ENCODE data around the gene ARHGAP11B.
"Not testable (repeated sequence)": the region's sequence is repeated elsewhere in the genome, so short reads cannot be mapped to it uniquely, and the experiment has no call there.

The ARHGAP11B gene

GRCh38 chr15:30621342-30621741, 4.6 kb upstream of the ARHGAP11B start:
- H3K27me3 Mint-ChIP-seq (ENCODE audit: insufficient read depth, unreplicated experiment); POLR2A ChIA-PET; H3K36me3 Mint-ChIP-seq (ENCODE audit: insufficient read depth, unreplicated experiment); intact Hi-C loops (cut with micrococcal nuclease); H3K9me3 Mint-ChIP-seq (ENCODE audit: unreplicated experiment); H3K4me1 Mint-ChIP-seq (ENCODE audit: insufficient read depth, unreplicated experiment); BruUV-seq (replicated peaks); CTCF ChIA-PET; H3K4me3 Mint-ChIP-seq (ENCODE audit: unreplicated experiment); H3K27ac Mint-ChIP-seq (ENCODE audit: low read depth, unreplicated experiment): not testable (repeated sequence)
- DNase-seq (ENCODE audit: unreplicated experiment): peak; percentile 47
- peak; percentile 21 for TF ChIP-seq CTCF (IDR thresholded peaks at IDR 0.05; ENCODE audit: unreplicated experiment)

- H3K9me3 Mint-ChIP-seq (ENCODE audit: unreplicated experiment); intact Hi-C loops (cut with micrococcal nuclease); CTCF ChIA-PET; H3K27me3 Mint-ChIP-seq (ENCODE audit: insufficient read depth, unreplicated experiment); BruUV-seq (replicated peaks); H3K4me1 Mint-ChIP-seq (ENCODE audit: insufficient read depth, unreplicated experiment); H3K36me3 Mint-ChIP-seq (ENCODE audit: insufficient read depth, unreplicated experiment): not testable (repeated sequence)
- DNase-seq (ENCODE audit: unreplicated experiment): peak; percentile 22
- H3K27ac Mint-ChIP-seq (ENCODE audit: low read depth, unreplicated experiment): peak overlapping the region; percentile 98
- POLR2A ChIA-PET: interaction anchor here (0.6 to 0.7 kb wide), 2 partner anchors 352 to 366 kb away, joined by 3 read pairs; partner anchors contain the start of gene MTMR10
- peak overlapping the region; percentile 100 for H3K4me3 Mint-ChIP-seq (ENCODE audit: unreplicated experiment)
Measured at GRCh38 chr15:30626194-30626565, 252 bp downstream of the ARHGAP11B start.

- intact Hi-C loops (cut with micrococcal nuclease); H3K9me3 Mint-ChIP-seq (ENCODE audit: unreplicated experiment); H3K36me3 Mint-ChIP-seq (ENCODE audit: insufficient read depth, unreplicated experiment); H3K27me3 Mint-ChIP-seq (ENCODE audit: insufficient read depth, unreplicated experiment); BruUV-seq (replicated peaks); H3K4me1 Mint-ChIP-seq (ENCODE audit: insufficient read depth, unreplicated experiment); CTCF ChIA-PET: not testable (repeated sequence)
- H3K27ac Mint-ChIP-seq (ENCODE audit: low read depth, unreplicated experiment): peak overlapping the region; percentile 98
- peak overlapping the region; percentile 100 for H3K4me3 Mint-ChIP-seq (ENCODE audit: unreplicated experiment)
- peak; percentile 5 for DNase-seq (ENCODE audit: unreplicated experiment)
- POLR2A ChIA-PET: interaction anchor here (0.6 kb wide), 1 partner anchor 352 kb away, joined by 3 read pairs; no protein-coding TSS in a partner anchor
Measured at GRCh38 chr15:30626632-30627031, 704 bp downstream of the ARHGAP11B start.

GRCh38 chr15:30650012-30650929, 24.3 kb downstream of the ARHGAP11B start:
- no TSS peak for BruUV-seq (replicated peaks)
- Mint-ChIP-seq H3K27ac (ENCODE audit: low read depth, unreplicated experiment) (peak overlapping the region; percentile 65), H3K9me3 (ENCODE audit: unreplicated experiment) (no peaks in the 10 kb centered on the region), H3K4me3 (ENCODE audit: unreplicated experiment) (no peak overlapping the region), H3K27me3 (ENCODE audit: insufficient read depth, unreplicated experiment) (no peaks in the 10 kb centered on the region), H3K4me1 (ENCODE audit: insufficient read depth, unreplicated experiment) (peaks cover 15% of the 10 kb centered on the region), H3K36me3 (ENCODE audit: insufficient read depth, unreplicated experiment) (peaks cover 23% of the 10 kb centered on the region)
- CTCF ChIA-PET: interaction anchor here (0.7 kb wide), 1 partner anchor 789 kb away, joined by 4 read pairs; no protein-coding TSS in a partner anchor
- POLR2A ChIA-PET: no interaction called here
- no peak for TF ChIP-seq CTCF (IDR thresholded peaks at IDR 0.05; ENCODE audit: unreplicated experiment)
- intact Hi-C loops (cut with micrococcal nuclease): no loop called here
- DNase-seq (ENCODE audit: unreplicated experiment): peak; percentile 15

- H3K27ac Mint-ChIP-seq (ENCODE audit: low read depth, unreplicated experiment); H3K27me3 Mint-ChIP-seq (ENCODE audit: insufficient read depth, unreplicated experiment); H3K36me3 Mint-ChIP-seq (ENCODE audit: insufficient read depth, unreplicated experiment); H3K9me3 Mint-ChIP-seq (ENCODE audit: unreplicated experiment); BruUV-seq (replicated peaks); POLR2A ChIA-PET; H3K4me3 Mint-ChIP-seq (ENCODE audit: unreplicated experiment); H3K4me1 Mint-ChIP-seq (ENCODE audit: insufficient read depth, unreplicated experiment): not testable (repeated sequence)
- CTCF ChIA-PET: interaction anchor here (0.6 to 1.6 kb wide), 9 partner anchors 8 to 829 kb away, joined by 3 to 10 read pairs (median 3); no protein-coding TSS in a partner anchor
- intact Hi-C loops (cut with micrococcal nuclease): loop anchor here (5.0 to 10.0 kb wide), 2 partner anchors 466 to 834 kb away; no protein-coding TSS in a partner anchor
- DNase-seq (ENCODE audit: unreplicated experiment): peak; percentile 21
- TF ChIP-seq CTCF (IDR thresholded peaks at IDR 0.05; ENCODE audit: unreplicated experiment): peak; percentile 55
Measured at GRCh38 chr15:30661154-30661553, 35.2 kb downstream of the ARHGAP11B start.

- POLR2A ChIA-PET: interaction anchor here (0.5 kb wide), 1 partner anchor 1534 kb away, joined by 3 read pairs; no protein-coding TSS in a partner anchor
- DNase-seq (ENCODE audit: unreplicated experiment); H3K27me3 Mint-ChIP-seq (ENCODE audit: insufficient read depth, unreplicated experiment); H3K9me3 Mint-ChIP-seq (ENCODE audit: unreplicated experiment); H3K27ac Mint-ChIP-seq (ENCODE audit: low read depth, unreplicated experiment); H3K4me3 Mint-ChIP-seq (ENCODE audit: unreplicated experiment); BruUV-seq (replicated peaks); H3K4me1 Mint-ChIP-seq (ENCODE audit: insufficient read depth, unreplicated experiment): not testable (repeated sequence)
- CTCF ChIA-PET: interaction anchor here (0.6 to 1.5 kb wide), 6 partner anchors 8 to 290 kb away, joined by 3 to 10 read pairs (median 4); no protein-coding TSS in a partner anchor
- intact Hi-C loops (cut with micrococcal nuclease): loop anchor here (10.0 kb wide), 1 partner anchor 825 kb away; no protein-coding TSS in a partner anchor
- peaks cover 20% of the 10 kb centered on the region for H3K36me3 Mint-ChIP-seq (ENCODE audit: insufficient read depth, unreplicated experiment)
Measured at GRCh38 chr15:30669621-30670020, 43.7 kb downstream of the ARHGAP11B start.

All from MCF 10A (cell line).